Left ventricle myocardium inferior (tissue), 1 donor: ENCODE measurements around the gene FGF12. TPM values are rescaled to one million over a fixed set of nuclear protein-coding genes. Genes with fewer than 3 reads are reported as not detected.

Source experiments
- DNase-seq: peaks from one replicate; pipeline ENCODE4 v3.0.0-alpha.2; 2020
- H3K27ac ChIP-seq: fragments of 200-600 bp; replicated peaks from 2 replicates; pipeline ENCODE4 v1.8.0; 2021
- H3K27me3 ChIP-seq: fragments of 200-600 bp; 2 replicates; pipeline ENCODE4 v1.8.0; 2021; ENCODE audit warnings: low read depth
- H3K36me3 ChIP-seq: fragments of 200-600 bp; 2 replicates; pipeline ENCODE4 v1.8.0; 2021
- H3K4me1 ChIP-seq: fragments of 200-600 bp; 2 replicates; pipeline ENCODE4 v1.8.0; 2021
- H3K4me3 ChIP-seq: fragments of 200-600 bp; 2 replicates; pipeline ENCODE4 v1.8.0; 2021; ENCODE audit warnings: mild to moderate bottlenecking, moderate library complexity
- H3K9me3 ChIP-seq: fragments of 200-600 bp; replicated peaks from 2 replicates; pipeline ENCODE4 v1.8.0; 2021
- CTCF ChIP-seq: fragments of 200-600 bp; IDR thresholded peaks from 2 replicates; pipeline ENCODE4 v1.8.0; 2021; ENCODE audit warnings: antibody characterized with exemption, mild to moderate bottlenecking, borderline replicate concordance
- intact Hi-C: fragments of 100-400 bp; cut with micrococcal nuclease; formaldehyde crosslinking; loops from one replicate; pipeline ENCODE4 v1.11.0; 2022
- total RNA-seq: library from RNA; stranded (reverse); fragmentation: NEBNext Ultra II Directional; extraction: Animal tissue kit (Norgen Biotek cat#: 25700); gene quantifications from one replicate; pipeline ENCODE4 v1.2.1, GENCODE V29; 2021
- donor health status: DM: no; HTN: yes; CAD: no; lungs with severe emphysema.

The FGF12 gene
- total RNA-seq, 1 donor from 2014 or later = 325 TPM

- H3K27me3 ChIP-seq = no peaks in the 10 kb centered on the region
- H3K36me3 ChIP-seq = no peaks in the 10 kb centered on the region
- intact Hi-C loops = no loop called here
- no peak overlapping the region for H3K4me3 ChIP-seq
- peaks cover 27% of the 10 kb centered on the region for H3K4me1 ChIP-seq
- no peak for TF ChIP-seq CTCF
- no peak for DNase-seq
- no peaks in the 10 kb centered on the region for H3K9me3 ChIP-seq
- no peak overlapping the region for H3K27ac ChIP-seq
Measured at GRCh38 chr3:192433704-192434103, 293.6 kb downstream of the FGF12 start.

DNA sequence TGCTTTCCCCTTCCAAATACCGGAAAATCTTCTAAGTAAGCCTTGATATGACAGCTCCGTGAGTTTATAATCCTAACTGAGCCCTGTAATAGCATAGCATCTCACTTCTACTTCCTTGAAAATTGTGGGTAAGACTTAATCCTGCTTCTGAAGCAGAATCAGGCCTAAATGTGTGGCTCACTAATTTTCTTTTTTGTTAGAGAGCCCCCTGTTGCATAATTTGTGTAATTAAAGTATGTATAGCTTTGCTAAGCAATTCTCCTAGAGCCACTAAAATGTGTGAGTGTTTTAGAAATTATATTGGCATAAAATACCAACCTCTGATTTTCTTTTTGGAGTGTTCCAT lies 304.4 kb downstream of the FGF12 start:
- H3K36me3 ChIP-seq = no peaks in the 10 kb centered on the region
- no peak overlapping the region for H3K27ac ChIP-seq
- no peak for DNase-seq
- TF ChIP-seq CTCF = peak; percentile 36
- intact Hi-C loops = no loop called here
- H3K4me1 ChIP-seq = peaks cover 13% of the 10 kb centered on the region
- H3K9me3 ChIP-seq = no peaks in the 10 kb centered on the region
- H3K4me3 ChIP-seq = no peak overlapping the region
- H3K27me3 ChIP-seq = no peaks in the 10 kb centered on the region

DNA sequence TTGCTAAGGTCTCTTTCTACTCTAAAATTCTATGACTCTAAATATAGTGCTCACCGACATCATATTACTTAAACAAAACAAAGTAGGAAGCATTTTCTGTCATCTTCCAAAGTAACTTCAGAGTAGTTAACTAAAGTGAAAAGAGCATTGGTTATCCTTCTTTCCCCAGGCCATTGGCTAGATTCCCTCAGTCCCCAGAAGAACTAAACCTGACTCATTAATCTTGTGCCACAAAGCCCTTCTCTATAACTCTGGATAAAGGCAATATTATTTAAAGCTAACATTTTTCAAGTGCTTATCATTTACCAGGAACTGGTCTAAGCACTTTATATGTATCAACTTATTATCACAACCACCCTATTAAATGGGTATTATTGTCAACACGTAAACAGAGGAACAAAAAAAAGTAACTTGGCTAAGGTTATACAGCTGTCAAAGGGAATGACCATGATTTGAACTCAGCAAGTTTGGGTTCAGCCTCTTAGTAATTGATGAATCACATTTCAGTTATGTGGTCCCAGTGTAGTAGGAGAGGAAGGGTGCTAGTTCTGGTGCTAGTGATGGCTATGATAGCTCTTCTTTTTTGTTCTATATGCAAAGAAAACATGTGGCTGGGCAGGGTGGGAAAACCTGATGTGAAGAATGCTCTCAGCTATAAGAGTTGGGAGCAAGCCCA lies 304.9 kb downstream of the FGF12 start:
- TF ChIP-seq CTCF = no peak
- intact Hi-C loops = no loop called here
- H3K4me3 ChIP-seq = no peak overlapping the region
- H3K36me3 ChIP-seq = no peaks in the 10 kb centered on the region
- H3K27ac ChIP-seq = no peak overlapping the region
- H3K4me1 ChIP-seq = peaks cover 18% of the 10 kb centered on the region
- H3K9me3 ChIP-seq = no peaks in the 10 kb centered on the region
- H3K27me3 ChIP-seq = no peaks in the 10 kb centered on the region
- DNase-seq = no peak

GRCh38 chr3:192419312-192419711 lies 308.0 kb downstream of the FGF12 start:
- intact Hi-C loops = no loop called here

DNA sequence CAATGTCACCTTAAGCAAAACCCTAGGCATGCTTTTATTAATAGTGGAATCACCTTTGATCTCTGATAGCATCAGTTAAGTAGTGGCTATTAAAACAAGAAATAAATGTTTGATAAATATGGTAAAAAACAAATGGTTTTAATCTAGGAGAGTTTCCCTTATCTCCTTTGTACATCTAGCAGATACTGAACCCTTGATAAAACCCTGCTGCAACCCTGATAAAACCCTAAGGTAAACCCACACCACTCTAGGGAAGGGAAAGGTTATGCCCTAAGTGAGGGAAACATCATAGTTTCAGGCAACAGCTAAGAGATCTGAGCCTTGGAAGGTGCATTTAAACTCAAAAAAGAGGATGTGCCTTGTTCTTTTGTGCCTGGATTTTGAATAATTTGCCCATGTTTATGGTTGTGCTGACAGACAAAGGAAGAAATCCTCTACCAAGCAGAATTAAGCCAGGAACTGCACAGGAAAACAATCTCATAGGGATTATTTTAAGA lies 309.7 kb downstream of the FGF12 start:
- no peak overlapping the region for H3K27ac ChIP-seq
- no peak for TF ChIP-seq CTCF
- intact Hi-C loops = no loop called here

More at GRCh38 chr3:192419312-192419711, 308.0 kb downstream of the FGF12 start:
- Histone ChIP-seq H3K9me3 (no peaks in the 10 kb centered on the region), H3K27ac (no peak overlapping the region), H3K4me3 (no peak overlapping the region), H3K36me3 (no peaks in the 10 kb centered on the region), H3K4me1 (peaks cover 30% of the 10 kb centered on the region), H3K27me3 (no peaks in the 10 kb centered on the region)
- no peak for DNase-seq
- no peak for TF ChIP-seq CTCF

More for the DNA sequence above, 309.7 kb downstream of the FGF12 start:
- no peaks in the 10 kb centered on the region for H3K36me3 ChIP-seq
- DNase-seq = no peak
- no peaks in the 10 kb centered on the region for H3K9me3 ChIP-seq
- H3K4me3 ChIP-seq = no peak overlapping the region
- H3K4me1 ChIP-seq = peaks cover 30% of the 10 kb centered on the region
- no peaks in the 10 kb centered on the region for H3K27me3 ChIP-seq
